Heart right ventricle (tissue), 16 donors: ENCODE measurements around the gene LOXL3. TPM values are rescaled to one million over a fixed set of nuclear protein-coding genes. Genes with fewer than 3 reads are reported as not detected.

Source experiments
- ATAC-seq, 8 donors: fragments of 200-7000 bp; cut with Tn5 transposase; one replicate each; pipeline ENCODE4 v1.9.1; 2020; ENCODE audit warnings: mild to moderate bottlenecking in 8 of 8, moderate library complexity in 8 of 8, moderate number of reproducible peaks in 1 of 8
- DNase-seq, 2 donors: peaks; one replicate each; pipeline ENCODE4 v3.0.0-alpha.2; 2020
- H3K27ac ChIP-seq, 10 donors: fragments of 200-600 bp; sonication (generic) in 2 of 10; one replicate each; pipeline versions ENCODE4 v1.5.0 to v1.8.0; 2020 to 2022; ENCODE audit warnings: mild to moderate bottlenecking in 3 of 10
- H3K27me3 ChIP-seq, 7 donors: fragments of 200-600 bp; one replicate each; pipeline ENCODE4 v1.8.0; 2021 to 2022; ENCODE audit warnings: mild to moderate bottlenecking in 2 of 7
- H3K36me3 ChIP-seq, 9 donors: fragments of 200-600 bp; sonication (generic) in 1 of 9; one replicate each; pipeline versions ENCODE4 v1.5.0 to v1.8.0; 2020 to 2022; ENCODE audit warnings: mild to moderate bottlenecking in 2 of 9
- H3K4me1 ChIP-seq, 9 donors: fragments of 200-600 bp; sonication (generic) in 1 of 9; one replicate each; pipeline versions ENCODE4 v1.5.0 to v1.8.0; 2020 to 2022; ENCODE audit warnings: mild to moderate bottlenecking in 4 of 9
- H3K4me3 ChIP-seq, 10 donors: fragments of 200-600 bp; sonication (generic) in 2 of 10; one replicate each; pipeline versions ENCODE4 v1.5.0 to v1.8.0; 2020 to 2022; ENCODE audit warnings: mild to moderate bottlenecking in 7 of 10, moderate library complexity in 2 of 10
- H3K9me3 ChIP-seq, 11 donors: fragments of 200-600 bp in 10 of 11; sonication (generic) in 2 of 11; one replicate each; pipeline versions ENCODE4 v1.5.0 to v1.8.0; 2013 to 2022; ENCODE audit warnings: mild to moderate bottlenecking in 2 of 11, control low read depth in 1 of 11, moderate library complexity in 1 of 11
- CTCF ChIP-seq, 9 donors: fragments of 200-600 bp; sonication (generic) in 2 of 9; IDR thresholded peaks; one replicate each; pipeline versions ENCODE4 v1.5.0 to v1.8.0; 2021 to 2022; ENCODE audit warnings: antibody characterized with exemption in 9 of 9, mild to moderate bottlenecking in 5 of 9, moderate library complexity in 1 of 9
- WGBS, 2 donors: extraction: QIAGEN DNeasy Blood & Tissue Kit; methylation state at CpG; one replicate each; pipeline ENCODE4 v1.1.7; 2013; ENCODE audit warnings: inconsistent platforms in 1 of 2; 5-methylcytosine and 5-hydroxymethylcytosine counted together
- intact Hi-C, 10 donors: fragments of 100-400 bp; cut with DNase I; formaldehyde crosslinking; loops; one replicate each; pipeline versions ENCODE4 v1.11.1 to v1.14.2; 2022
- polyA plus RNA-seq, 2 donors: library from polyadenylated mRNA; stranded (reverse); fragments of 200-250 nt; gene quantifications; one replicate each; pipeline ENCODE4 v1.2.3, GENCODE V29; 2013
- total RNA-seq, 10 donors: library from RNA; stranded (reverse); fragmentation: NEBNext Ultra II Directional in 3 of 10; extraction: Animal tissue kit (Norgen Biotek cat#: 25700) in 3 of 10; gene quantifications; one replicate each; pipeline versions ENCODE4 v1.2.1 to v1.2.4, GENCODE V29; 2021 to 2023
- donor health status: Arrhythmogenic right ventricular cardiomyopathy.
- donor health status: ischemic (EF 13 %, LVEDD 7.1; RV severe dilation, severe dysfunction).
- donor health status: healthy with polysubstance abuse.
- donor health status: DM: no; HTN: yes; CAD: no.
- donor health status: DM: no; HTN: no; CAD: no.
- donor health status: ischemic (EF 25% LVEDD 6.9; RV normal size, moderate dysfunction).
- donor health status: ischemic (EF 25% LVEDD 5.7; RV mildly dilated, moderate dysfunction).
- donor health status: healthy.
- donor health status: DM: yes; HTN: yes; CAD: no.
- donor health status: Ischemic cardiomyopathy.
- donor health status: ischemic (EF 35%, LVEDD 5.7; RV mildly dilated, moderate dysfunction).
- donor health status: nonischemic (EF 11% LVEDD 7.7; RV severe dilation, severe dysfunction).
- donor health status: DM: yes; HTN: yes; CAD: no.
- donor health status: PGD.
- donor health status: ischemic (EF 29% LVEDD 5.4; RV normal size, mild dysfunction).
- donor health status: nonischemic (EF 23%, LVEDD 6.1; RV moderate dilation, normal function).

LOXL3 gene
- total and polyA plus RNA-seq, 12 donors, result 1.2 to 9.2 (median 2.6) TPM

DNA sequence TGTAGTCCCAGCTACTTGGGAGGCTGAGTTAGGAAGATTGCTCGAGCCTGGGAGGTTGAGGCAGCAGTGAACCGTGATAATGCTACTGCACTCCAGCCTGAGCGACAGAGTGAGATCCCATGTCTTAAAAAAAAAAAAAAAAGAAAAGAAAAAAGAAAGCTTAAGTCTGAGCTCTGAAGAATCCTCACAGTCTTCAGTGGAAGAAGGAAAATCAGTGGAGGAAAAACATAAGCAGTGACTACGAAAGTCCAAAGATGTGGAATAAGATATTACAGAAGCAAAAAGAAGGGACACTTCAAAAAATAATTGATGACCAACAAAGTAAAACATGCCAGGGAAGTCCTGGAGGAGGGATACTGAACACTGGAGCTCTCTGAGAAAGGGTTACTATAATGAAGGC, 43.5 kb downstream of the LOXL3 start:
- no peaks in the 10 kb centered on the region for H3K9me3 ChIP-seq
- H3K36me3 ChIP-seq, result peaks cover 0 to 11% (median 3%) of the 10 kb centered on the region in 9 donors
- peaks cover 13 to 45% (median 36%) of the 10 kb centered on the region in 9 donors for H3K4me1 ChIP-seq
- no peak for TF ChIP-seq CTCF (IDR thresholded peaks at IDR 0.05)
- intact Hi-C loops, result no loop called here
- ATAC-seq (no peak), DNase-seq (no peak)
- H3K27ac ChIP-seq, result no peak overlapping the region
- 78 to 80% methylated on average over 4 of the region's 4 CpGs for WGBS, 2 donors
- H3K27me3 ChIP-seq, result peaks cover 28 to 69% (median 62%) of the 10 kb centered on the region in 7 donors
- no peak overlapping the region for H3K4me3 ChIP-seq

GRCh38 chr2:74507926-74508520, 45.7 kb downstream of the LOXL3 start:
- no peaks in the 10 kb centered on the region for H3K9me3 ChIP-seq
- peaks cover 8 to 48% (median 41%) of the 10 kb centered on the region in 9 donors for H3K4me1 ChIP-seq
- ATAC-seq (peak in 5 of 8 donors; percentile 0 to 39 (median 12)), DNase-seq (peak in 1 of 2 donors; percentile 30)
- H3K27me3 ChIP-seq, result peaks cover 5 to 56% (median 43%) of the 10 kb centered on the region in 7 donors
- WGBS, 2 donors, result 8 to 15% methylated on average over 38 of the region's 38 CpGs
- TF ChIP-seq CTCF (IDR thresholded peaks at IDR 0.05), result no peak
- intact Hi-C loops, result loop anchor here in 3 of 10 donors (1.0 to 2.0 kb wide), 4 partner anchors 21 to 50 kb away; partner anchors contain the start of genes AUP1 (in 2 of the 3), HTRA2 (in 2 of the 3), TTC31 (in 2 of the 3) and CCDC142 (in 1 of the 3)
- H3K4me3 ChIP-seq, result peak overlapping the region; percentile 64 to 83 (median 70)
- H3K27ac ChIP-seq, result peak overlapping the region; percentile 95 to 99 (median 96)
- peaks cover 0 to 20% (median 3%) of the 10 kb centered on the region in 9 donors for H3K36me3 ChIP-seq

DNA sequence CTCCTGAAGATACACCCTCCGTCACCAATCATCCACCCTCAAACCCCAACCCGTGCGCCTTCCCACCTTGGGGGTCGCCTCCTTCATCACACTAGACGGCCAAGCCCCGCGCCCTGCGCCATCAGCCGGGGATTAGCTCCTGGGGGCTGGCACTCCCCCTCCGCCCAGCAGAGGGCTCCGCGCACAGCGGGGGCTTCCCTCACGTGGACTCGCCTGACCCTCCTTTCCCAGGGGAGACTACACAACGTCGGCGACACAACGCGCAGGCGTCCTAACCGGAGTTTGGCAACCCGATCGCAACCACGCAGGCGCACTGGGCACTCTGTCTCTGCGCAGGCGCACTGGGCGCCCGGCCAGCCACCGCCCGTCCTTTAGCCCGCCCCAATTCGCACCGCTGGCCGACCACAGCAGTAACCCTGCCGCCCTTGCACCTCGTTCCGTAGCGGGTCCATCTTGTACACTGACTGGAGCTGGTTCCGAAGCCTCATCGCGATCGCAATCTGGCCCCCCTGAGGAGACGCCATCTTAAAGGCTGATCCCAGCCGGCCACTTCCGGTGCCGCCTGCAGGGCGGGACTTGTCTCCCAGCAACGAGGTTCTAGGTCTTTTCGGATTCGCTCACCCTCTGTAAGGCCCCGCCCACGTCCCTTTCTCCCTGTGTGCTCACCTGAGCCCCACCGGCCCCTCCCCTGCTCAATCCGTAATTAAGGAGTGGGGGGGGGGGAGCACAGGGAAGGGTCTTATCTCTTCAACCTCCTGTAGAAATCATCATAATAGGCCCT, 46.4 kb downstream of the LOXL3 start, which contains the start of gene PCGF1:
Gene PCGF1, minus strand, starts transcription at position 551 of the 781 bp plus-strand sequence. Its CDS starts 27 bp downstream, at position 524.
- TF ChIP-seq CTCF (IDR thresholded peaks at IDR 0.05), result peak in 8 of 9 donors; percentile 40 to 67 (median 49)
- H3K36me3 ChIP-seq, result peaks cover 0 to 20% (median 3%) of the 10 kb centered on the region in 9 donors
- ATAC-seq, result peak; percentile 95 to 97 (median 96)
- peaks cover 0 to 56% (median 43%) of the 10 kb centered on the region in 7 donors for H3K27me3 ChIP-seq
- intact Hi-C loops, result loop anchor here in 3 of 10 donors (1.0 to 2.0 kb wide), 4 partner anchors 22 to 49 kb away; partner anchors contain the start of genes AUP1 (in 2 of the 3), HTRA2 (in 2 of the 3), TTC31 (in 2 of the 3) and CCDC142 (in 1 of the 3)
- peaks cover 8 to 55% (median 43%) of the 10 kb centered on the region in 9 donors for H3K4me1 ChIP-seq
- DNase-seq, result peak; percentile 99
- H3K4me3 ChIP-seq, result peak within 1 kb of the TSS; percentile 64 to 83 (median 70)
- 1% methylated on average over 54 to 56 of the region's 56 CpGs for WGBS, 2 donors
- peak within 1 kb of the TSS; percentile 95 to 99 (median 96) for H3K27ac ChIP-seq
- no peaks in the 10 kb centered on the region for H3K9me3 ChIP-seq
